CD14-positive monocyte (primary cell): Measurements from ENCODE around the gene TRIM74. TPM values are rescaled to one million over a fixed set of nuclear protein-coding genes. Genes with fewer than 3 reads are reported as not detected.
"Not testable (repeated sequence)": the region's sequence is repeated elsewhere in the genome, so short reads cannot be mapped to it uniquely, and the experiment has no call there.

Source experiments
- DNase-seq, 3 donors: peaks; one replicate each; pipeline ENCODE4 v3.0.0-alpha.2; 2011 to 2022
- H2AFZ ChIP-seq: 2 replicates; pipeline ENCODE4 v1.6.0; 2012; ENCODE audit warnings: mild to moderate bottlenecking, low read depth, low read length, inconsistent platforms; ENCODE audit not compliant: insufficient read depth, poor library complexity, severe bottlenecking
- H3K27ac ChIP-seq, 2 donors: 1 replicate in 1 of 2; 2 replicates in 1 of 2; pipeline ENCODE4 v1.5.1; 2012 to 2013; ENCODE audit warnings: low read length in 2 of 2, control low read depth in 1 of 2, inconsistent platforms in 1 of 2, low read depth in 1 of 2, mild to moderate bottlenecking in 1 of 2
- H3K27me3 ChIP-seq, 2 donors: one replicate each; pipeline versions ENCODE4 v1.6.0 to v1.6.1; 2011 to 2013; ENCODE audit warnings: low read length in 2 of 2; ENCODE audit not compliant: control insufficient read depth in 2 of 2, insufficient read depth in 2 of 2
- H3K36me3 ChIP-seq, 2 donors: replicated peaks in 1 of 2; 1 replicate in 1 of 2; 2 replicates in 1 of 2; pipeline versions ENCODE4 v1.5.1 to v1.6.1; 2012 to 2013; ENCODE audit warnings: low read length in 2 of 2, control low read depth in 1 of 2, inconsistent platforms in 1 of 2, mild to moderate bottlenecking in 1 of 2; ENCODE audit not compliant: insufficient read depth in 2 of 2, control insufficient read depth in 1 of 2
- H3K4me1 ChIP-seq, 2 donors: 1 replicate in 1 of 2; 2 replicates in 1 of 2; pipeline versions ENCODE4 v1.5.1 to v1.6.1; 2012 to 2013; ENCODE audit warnings: low read length in 2 of 2, control low read depth in 1 of 2, inconsistent platforms in 1 of 2, mild to moderate bottlenecking in 1 of 2, moderate library complexity in 1 of 2; ENCODE audit not compliant: insufficient read depth in 2 of 2, control insufficient read depth in 1 of 2
- H3K4me2 ChIP-seq: replicated peaks from 2 replicates; pipeline ENCODE3; 2012; ENCODE audit warnings: low read length, moderate library complexity, mild to moderate bottlenecking; ENCODE audit not compliant: poor library complexity, severe bottlenecking; ENCODE audit errors: extremely low read depth
- H3K4me3 ChIP-seq, 3 experiments: fragments of 200-600 bp in 1 of 3; sonication (generic) in 1 of 3; replicated peaks in 1 of 3; 1 replicate in 2 of 3; 2 replicates in 1 of 3; pipeline ENCODE4 v1.5.1; 2011 to 2013; ENCODE audit warnings: low read length in 3 of 3, mild to moderate bottlenecking in 3 of 3, control low read depth in 2 of 3, low read depth in 2 of 3, inconsistent platforms in 1 of 3, moderate library complexity in 1 of 3
- H3K79me2 ChIP-seq: 2 replicates; pipeline ENCODE4 v1.6.0; 2012; ENCODE audit warnings: mild to moderate bottlenecking, control low read depth, inconsistent platforms, low read length, moderate library complexity; ENCODE audit not compliant: insufficient read depth
- H3K9ac ChIP-seq: 2 replicates; pipeline ENCODE4 v1.6.0; 2017; ENCODE audit warnings: low read length, mild to moderate bottlenecking; ENCODE audit not compliant: insufficient read depth, poor library complexity, severe bottlenecking
- H3K9me3 ChIP-seq, 2 donors: replicated peaks in 1 of 2; 1 replicate in 1 of 2; 2 replicates in 1 of 2; pipeline versions ENCODE4 v1.5.1 to v1.6.1; 2012 to 2013; ENCODE audit warnings: low read length in 2 of 2, control low read depth in 1 of 2; ENCODE audit not compliant: control insufficient read depth in 1 of 2, insufficient read depth in 1 of 2
- H4K20me1 ChIP-seq: 2 replicates; pipeline ENCODE4 v1.6.0; 2012; ENCODE audit warnings: mild to moderate bottlenecking, low read length, control low read depth, moderate library complexity; ENCODE audit not compliant: insufficient read depth
- H3K27ac Mint-ChIP-seq, 7 donors: one replicate each; pipeline ENCODE4 v1.8.0; 2020; ENCODE audit warnings: mild to moderate bottlenecking in 7 of 7, mixed read lengths in 7 of 7, moderate library complexity in 6 of 7, inconsistent platforms in 2 of 7
- H3K27me3 Mint-ChIP-seq, 3 donors: one replicate each; pipeline ENCODE4 v1.8.0; 2021 to 2022; ENCODE audit warnings: low read depth in 3 of 3, mild to moderate bottlenecking in 3 of 3, mixed read lengths in 3 of 3, moderate library complexity in 3 of 3, inconsistent platforms in 1 of 3
- H3K36me3 Mint-ChIP-seq, 2 donors: one replicate each; pipeline ENCODE4 v1.8.0; 2020; ENCODE audit warnings: mixed read lengths in 2 of 2, inconsistent platforms in 1 of 2, mild to moderate bottlenecking in 1 of 2
- H3K4me1 Mint-ChIP-seq: one replicate; pipeline ENCODE4 v1.8.0; 2020; ENCODE audit warnings: mild to moderate bottlenecking, mixed read lengths
- H3K4me3 Mint-ChIP-seq, 2 donors: one replicate each; pipeline ENCODE4 v1.8.0; 2020; ENCODE audit warnings: mild to moderate bottlenecking in 2 of 2, mixed read lengths in 2 of 2, moderate library complexity in 1 of 2
- H3K9me3 Mint-ChIP-seq, 7 donors: one replicate each; pipeline ENCODE4 v1.8.0; 2020 to 2022; ENCODE audit warnings: mixed read lengths in 7 of 7, mild to moderate bottlenecking in 6 of 7, moderate library complexity in 6 of 7, inconsistent platforms in 2 of 7
- WGBS: methylation state at CpG from one replicate; pipeline ENCODE4 v1.1.5; 2013; ENCODE audit warnings: missing lambda C conversion rate; ENCODE audit not compliant: insufficient coverage; 5-methylcytosine and 5-hydroxymethylcytosine counted together
- intact Hi-C, 2 donors: fragments of 100-400 bp; cut with micrococcal nuclease; formaldehyde crosslinking; loops; one replicate each; pipeline versions ENCODE4 v1.15.0 to v1.15.1; 2023
- polyA minus RNA-seq: library from RNA; depleted of rRNA, polyadenylated mRNA; stranded (reverse); fragments of >200 nt; gene quantifications from 2 replicates; pipeline ENCODE4 v1.2.3, GENCODE V29; 2012
- polyA plus RNA-seq, 3 donors: library from polyadenylated mRNA; depleted of rRNA in 1 of 3; unstranded in 2 of 3; stranded (reverse) in 1 of 3; fragments of 300-500 nt in 2 of 3; fragments of >200 nt in 1 of 3; fragmentation: Illumina TruSeq in 2 of 3; gene quantifications; 1 replicate in 2 of 3; 2 replicates in 1 of 3; pipeline ENCODE4 v1.2.3, GENCODE V29; 2012 to 2021
- total RNA-seq, 12 experiments: library from RNA in 1 of 12; stranded (reverse) in 1 of 12; fragments of 120-200 nt in 1 of 12; gene quantifications; one replicate each; pipeline ENCODE4 v1.2.4 and lab custom pipeline; 2013 to 2026; ENCODE audit warnings: mixed read lengths in 6 of 12, inconsistent platforms in 1 of 12

Gene TRIM74
- total RNA-seq (2013) = 0.19 TPM
- polyA plus RNA-seq = under 1 TPM in 1 of 3 donors, not detected in 2; 0.08 TPM
- not detected in 2 replicates for polyA minus RNA-seq
- total RNA-seq (lab: John Stamatoyannopoulos, UW) = 0 to 0.35 (median 0.12) reads per million in 11 experiments

DNA sequence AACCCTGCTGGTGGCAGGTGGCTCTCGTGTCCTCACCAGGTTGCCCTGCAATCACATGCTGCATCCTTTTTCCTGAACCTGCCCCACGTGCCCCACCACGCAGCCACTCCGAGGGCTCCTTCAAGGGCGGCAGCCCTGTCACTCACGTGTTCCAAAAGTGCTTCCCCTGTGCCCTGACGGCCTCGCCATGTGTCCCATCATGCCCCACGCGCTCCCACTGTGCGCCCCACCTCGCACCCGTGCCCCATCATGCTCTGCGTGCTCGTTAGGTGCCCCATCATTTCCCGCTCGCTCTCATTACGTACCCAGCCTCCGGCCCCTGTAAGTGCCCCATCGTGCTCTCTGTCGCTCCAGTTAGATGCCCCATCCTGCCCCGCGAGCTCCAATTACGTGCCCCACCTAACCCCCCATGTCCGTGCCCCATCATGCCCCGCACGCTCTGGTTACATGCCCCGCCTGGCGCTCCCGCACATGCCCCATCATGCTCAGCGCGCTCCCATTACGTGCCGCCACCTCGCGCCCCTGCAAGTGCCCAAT is at the start of gene TRIM74:
Gene TRIM74, minus strand, starts transcription at position 487 of the 537 bp plus-strand sequence. CDS start 3,309 bp downstream, outside the sequence.
- intact Hi-C loops, H3K4me2 ChIP-seq, H3K79me2 ChIP-seq, DNase-seq, H3K4me3 ChIP-seq, H3K4me3 Mint-ChIP-seq, H3K9me3 Mint-ChIP-seq, H3K27ac ChIP-seq, H3K4me1 Mint-ChIP-seq, H3K27me3 Mint-ChIP-seq, H3K9ac ChIP-seq, H2AFZ ChIP-seq, H3K36me3 ChIP-seq, H3K4me1 ChIP-seq, H4K20me1 ChIP-seq, H3K27ac Mint-ChIP-seq, H3K27me3 ChIP-seq, H3K9me3 ChIP-seq, H3K36me3 Mint-ChIP-seq: not testable (repeated sequence)
- WGBS = no CpG with 5 or more reads among the region's 36 CpGs

GRCh38 chr7:73006491-73006890 is 37.2 kb upstream of the TRIM74 start:
- H3K36me3 ChIP-seq, H3K9me3 Mint-ChIP-seq, H3K4me3 Mint-ChIP-seq, intact Hi-C loops, H3K9ac ChIP-seq, DNase-seq, H3K27ac ChIP-seq, H3K79me2 ChIP-seq, H3K4me2 ChIP-seq, H3K27me3 ChIP-seq, H3K9me3 ChIP-seq, H4K20me1 ChIP-seq, H3K27me3 Mint-ChIP-seq, H3K4me3 ChIP-seq, H3K4me1 Mint-ChIP-seq, H2AFZ ChIP-seq, H3K36me3 Mint-ChIP-seq, H3K27ac Mint-ChIP-seq: not testable (repeated sequence)
- WGBS = 26% methylated on average over 4 of the region's 10 CpGs
- H3K4me1 ChIP-seq = peaks cover 3 to 10% of the 10 kb centered on the region in 2 donors

DNA sequence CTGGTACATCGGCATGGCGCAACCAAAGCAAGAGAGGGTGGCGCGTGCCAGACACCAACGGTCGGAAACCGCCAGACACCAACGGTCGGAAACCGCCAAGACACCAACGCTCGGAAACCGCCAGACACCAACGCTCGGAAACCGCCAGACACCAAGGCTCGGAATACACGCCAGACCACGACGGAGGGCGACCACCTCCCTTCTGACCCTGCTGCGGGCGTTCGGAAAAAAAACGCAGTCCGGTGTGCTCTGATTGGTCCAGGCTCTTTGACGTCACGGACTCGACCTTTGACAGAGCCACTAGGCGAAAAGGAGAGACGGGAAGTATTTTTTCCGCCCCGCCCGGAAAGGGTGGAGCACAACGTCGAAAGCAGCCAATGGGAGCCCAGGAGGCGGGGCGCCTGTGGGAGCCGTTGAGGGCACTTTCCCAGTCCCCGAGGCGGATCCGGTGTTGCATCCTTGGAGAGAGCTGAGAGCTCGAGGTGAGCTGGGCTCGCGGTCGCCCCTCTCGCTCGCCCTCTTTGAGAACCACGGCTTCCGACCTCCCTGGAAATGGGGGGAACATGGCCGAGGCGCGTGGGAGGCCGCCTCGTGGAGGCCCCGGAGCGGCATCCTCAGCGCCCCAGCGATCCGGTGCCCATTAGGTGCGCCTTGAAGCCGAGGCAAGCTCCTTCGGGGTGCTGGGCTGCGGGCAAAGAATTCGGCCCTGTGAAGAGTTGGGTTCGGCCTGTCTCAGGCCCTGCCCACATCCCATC is 36.6 kb upstream of the TRIM74 start:
- intact Hi-C loops, H3K27me3 ChIP-seq, H3K9me3 Mint-ChIP-seq, H3K79me2 ChIP-seq, H4K20me1 ChIP-seq, H3K4me1 Mint-ChIP-seq, H3K36me3 Mint-ChIP-seq, H3K9me3 ChIP-seq, H3K27me3 Mint-ChIP-seq, H3K4me2 ChIP-seq, H3K36me3 ChIP-seq: not testable (repeated sequence)
- DNase-seq = peak in 2 of 3 donors; percentile 80 to 81
- Mint-ChIP-seq H3K27ac (peak overlapping the region; percentile 96 to 99 (median 98)), H3K4me3 (peak overlapping the region; percentile 95 to 97)
- under 1% methylated on average over 22 of the region's 66 CpGs for WGBS
- Histone ChIP-seq H3K4me1 (peaks cover 3 to 10% of the 10 kb centered on the region in 2 donors), H3K9ac (peak overlapping the region; percentile 65), H2AFZ (peak overlapping the region; percentile 63), H3K4me3 (peak overlapping the region; percentile 53 to 79 (median 69)), H3K27ac (peak overlapping the region; percentile 72 to 81)

DNA sequence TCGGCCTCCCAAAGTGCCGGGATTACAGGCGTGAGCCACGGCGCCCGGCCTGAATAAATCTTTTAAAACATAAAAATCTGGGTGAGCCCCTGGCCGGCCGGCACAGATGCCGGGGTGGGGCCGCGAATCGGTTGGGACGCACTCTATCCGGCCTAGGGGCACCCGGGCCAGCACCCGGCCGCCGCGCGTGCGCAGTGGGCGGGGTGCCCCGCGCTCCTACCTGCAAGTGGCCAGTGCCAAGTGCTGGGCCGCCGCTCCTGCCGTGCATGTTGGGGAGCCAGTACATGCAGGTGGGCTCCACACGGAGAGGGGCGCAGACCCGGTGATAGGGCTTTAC is 36.1 kb upstream of the TRIM74 start:
- Histone ChIP-seq H3K4me3 (peak overlapping the region; percentile 53 to 79 (median 69)), H3K9ac (peak overlapping the region; percentile 65), H3K27ac (peak overlapping the region; percentile 72 to 81), H3K4me1 (peaks cover 3 to 10% of the 10 kb centered on the region in 2 donors), H2AFZ (peak overlapping the region; percentile 63)
- H3K36me3 Mint-ChIP-seq, H4K20me1 ChIP-seq, H3K4me2 ChIP-seq, H3K9me3 Mint-ChIP-seq, H3K9me3 ChIP-seq, H3K36me3 ChIP-seq, DNase-seq, H3K27me3 ChIP-seq, H3K4me1 Mint-ChIP-seq, intact Hi-C loops, H3K79me2 ChIP-seq, H3K27me3 Mint-ChIP-seq: not testable (repeated sequence)
- 0% methylated on average over 12 of the region's 30 CpGs for WGBS
- peak overlapping the region; percentile 96 to 99 (median 98) for H3K27ac Mint-ChIP-seq
- peak overlapping the region; percentile 95 to 97 for H3K4me3 Mint-ChIP-seq
